Measurements from ENCODE around the gene FGF22. TPM values are rescaled to one million over a fixed set of nuclear protein-coding genes. Genes with fewer than 3 reads are reported as not detected.

FGF22 gene
- not detected in 2 replicates for total RNA-seq

DNA sequence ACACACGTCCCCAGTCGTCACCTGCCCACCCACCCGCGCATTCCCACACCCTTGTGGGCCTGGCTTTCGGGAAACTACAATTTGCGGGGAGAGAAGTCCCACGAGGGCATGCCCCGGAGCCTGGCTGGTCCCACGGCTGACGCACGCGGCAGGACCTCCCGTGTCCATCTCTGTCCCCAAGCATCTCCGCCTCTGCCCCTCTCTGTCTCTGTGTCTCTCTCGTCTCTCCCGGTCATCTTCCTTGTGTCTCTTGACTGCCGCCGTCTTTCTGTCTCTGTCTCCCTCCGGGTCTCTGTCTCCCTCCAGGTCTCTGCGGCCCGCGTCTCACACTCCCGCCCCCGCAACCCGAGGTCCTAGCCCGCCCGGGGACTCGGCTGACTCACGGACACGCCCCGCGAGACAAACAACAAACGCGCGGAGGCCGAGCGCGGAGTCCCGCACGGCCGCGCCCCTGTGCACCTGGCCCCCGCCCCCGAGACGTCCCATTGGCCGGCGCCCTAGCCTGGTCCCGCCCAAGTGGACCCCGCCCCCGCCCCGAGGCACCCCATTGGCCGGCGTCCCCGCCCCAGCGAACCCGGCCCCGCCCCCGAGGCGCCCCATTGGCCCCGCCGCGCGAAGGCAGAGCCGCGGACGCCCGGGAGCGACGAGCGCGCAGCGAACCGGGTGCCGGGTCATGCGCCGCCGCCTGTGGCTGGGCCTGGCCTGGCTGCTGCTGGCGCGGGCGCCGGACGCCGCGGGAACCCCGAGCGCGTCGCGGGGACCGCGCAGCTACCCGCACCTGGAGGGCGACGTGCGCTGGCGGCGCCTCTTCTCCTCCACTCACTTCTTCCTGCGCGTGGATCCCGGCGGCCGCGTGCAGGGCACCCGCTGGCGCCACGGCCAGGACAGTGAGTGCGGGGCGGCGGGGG is at the start of gene FGF22:
FGF22 (plus strand) TSS at position 627 of the 908 bp plus-strand sequence; CDS start at position 674, 47 bp downstream.

DNA sequence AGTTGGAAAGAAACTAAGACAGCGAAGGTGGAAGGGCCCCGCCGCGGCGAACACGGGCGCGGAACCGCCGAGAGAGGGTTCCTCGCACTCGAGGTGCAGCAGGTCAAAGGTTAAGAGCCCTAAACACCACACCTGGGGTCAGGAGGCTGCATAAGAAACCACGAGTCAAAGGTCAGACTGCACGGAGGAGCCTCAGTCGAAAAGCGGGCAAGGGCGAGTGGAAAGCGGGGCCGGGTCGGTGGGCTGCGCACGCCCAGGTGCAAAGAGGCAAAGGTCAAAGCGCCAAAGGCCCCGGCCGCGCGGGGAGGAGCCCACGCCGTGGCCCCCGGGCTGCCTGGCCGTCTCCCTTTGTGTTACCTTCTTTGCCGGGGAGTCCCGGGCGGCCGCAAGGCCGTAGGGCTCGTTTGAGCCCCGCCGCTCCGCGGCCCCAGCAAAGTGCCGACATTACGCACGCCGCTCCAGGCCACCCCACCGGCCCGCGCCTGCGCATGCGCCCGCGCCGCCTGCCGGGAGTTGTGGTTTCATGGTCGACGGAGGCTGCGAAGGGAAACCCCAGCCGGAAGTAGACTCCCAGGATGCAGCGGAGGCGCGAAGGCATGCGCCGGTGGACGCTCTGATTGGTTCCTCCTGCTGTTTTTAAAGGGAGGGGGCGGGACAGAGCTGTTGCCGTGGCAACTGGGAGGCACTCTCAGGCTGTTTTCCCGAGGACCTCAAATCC is 6.5 kb upstream of the FGF22 start, which contains the start of gene POLRMT:
POLRMT (minus strand) TSS at position 470 of the 718 bp plus-strand sequence; CDS start at position 445, 25 bp downstream.

DNA sequence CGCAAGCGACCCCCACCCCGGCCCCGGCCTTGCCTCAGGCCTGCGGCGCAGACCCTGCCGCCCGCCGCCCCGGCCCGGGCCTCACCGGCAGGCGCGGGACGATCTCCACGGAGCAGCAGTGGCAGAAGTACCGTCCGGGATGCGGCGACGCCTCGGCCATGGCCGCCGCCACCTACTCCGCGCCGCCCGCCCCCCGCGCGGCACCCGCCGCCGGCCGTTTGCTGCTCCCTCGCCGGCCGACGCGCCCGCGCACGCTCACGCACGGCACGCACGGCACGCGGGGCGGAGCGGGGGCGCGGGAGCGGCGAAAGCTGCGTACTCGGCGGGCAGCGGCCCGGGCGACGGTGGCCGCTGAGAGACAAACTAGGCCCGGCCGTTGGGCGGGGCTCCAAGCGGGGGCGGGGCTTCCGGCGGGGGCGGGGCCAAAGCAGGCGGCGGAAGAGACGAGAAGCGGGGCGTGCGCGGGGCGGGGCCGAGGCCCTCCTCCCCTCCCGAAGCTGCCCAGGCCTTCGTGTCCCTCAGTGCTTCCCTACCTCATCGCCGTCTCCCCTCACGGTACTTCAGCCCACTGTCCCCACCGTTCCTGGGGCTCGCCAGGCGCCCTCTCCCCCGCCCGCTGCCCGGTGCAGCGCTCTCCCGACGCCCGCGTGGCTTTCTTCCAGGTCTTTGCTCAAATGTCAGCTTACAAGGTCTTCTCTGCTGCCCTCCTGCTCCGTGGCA is 23.4 kb downstream of the FGF22 start, which contains the start of gene RNF126:
RNF126 (minus strand) TSS at position 253 of the 720 bp plus-strand sequence; CDS start at position 160, 93 bp downstream.

DNA sequence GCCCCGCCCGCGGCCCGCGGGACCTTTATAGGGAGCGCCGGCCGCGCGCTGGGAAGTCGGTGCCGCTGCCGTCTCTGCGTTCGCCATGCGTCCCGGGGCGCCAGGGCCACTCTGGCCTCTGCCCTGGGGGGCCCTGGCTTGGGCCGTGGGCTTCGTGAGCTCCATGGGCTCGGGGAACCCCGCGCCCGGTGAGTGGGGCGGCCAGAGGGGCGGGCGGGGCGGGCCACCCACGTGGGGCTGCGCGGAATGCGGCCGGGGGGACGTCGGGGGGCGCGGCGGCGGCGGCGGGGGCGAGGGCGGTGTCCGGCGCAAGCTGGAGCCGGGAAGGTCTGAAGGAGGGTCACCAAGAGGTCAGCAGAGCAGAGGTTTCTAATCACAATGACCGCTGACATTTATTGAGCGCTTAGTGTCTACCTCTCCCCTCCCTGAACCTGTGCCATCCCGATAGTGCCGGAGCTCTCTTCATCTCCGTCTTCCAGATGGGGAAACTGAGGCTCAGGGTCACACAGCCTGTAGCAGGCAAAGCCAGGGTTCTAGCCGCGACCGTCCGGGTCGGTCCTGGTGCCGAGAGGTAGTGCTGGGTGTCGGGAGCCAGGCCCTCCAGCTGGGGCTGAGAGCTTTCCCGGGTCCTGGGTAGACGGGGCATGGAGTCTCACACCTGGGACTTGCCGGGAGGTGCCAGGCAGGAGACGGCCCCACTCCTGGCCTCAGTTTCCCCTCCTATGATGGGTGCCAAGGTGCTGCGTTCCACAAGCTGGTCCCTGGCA is 36.8 kb downstream of the FGF22 start, which contains the start of gene FSTL3:
FSTL3 (plus strand) TSS at position 54 of the 767 bp plus-strand sequence; CDS start at position 86, 32 bp downstream.

Other genes starting within 250 kb of the FGF22 start
- gene C2CD4C, start 230.7 kb upstream of the FGF22 start, total RNA-seq: 0.13 and 0.64 TPM in 2 replicates
- 0.91 and 9.1 TPM in 2 replicates for gene SHC2, start 178.8 kb upstream of the FGF22 start, total RNA-seq
- gene MADCAM1, start 143.4 kb upstream of the FGF22 start, total RNA-seq: not detected in 2 replicates
- 34.6 and 75.3 TPM in 2 replicates for gene TPGS1, start 132.4 kb upstream of the FGF22 start, total RNA-seq
- 79.0 and 83.1 TPM in 2 replicates for gene CDC34, start 108.1 kb upstream of the FGF22 start, total RNA-seq
- 1.1 TPM in 1 of 2 replicates, not detected in the other for gene GZMM, start 95.8 kb upstream of the FGF22 start, total RNA-seq
- gene BSG, start 67.3 kb upstream of the FGF22 start, total RNA-seq: 749 and 1,031 TPM in 2 replicates
- gene HCN2, start 50.0 kb upstream of the FGF22 start, total RNA-seq: 1.6 and 2.7 TPM in 2 replicates
- 35.1 and 36.3 TPM in 2 replicates for gene POLRMT, start 6.3 kb upstream of the FGF22 start, total RNA-seq
- 57.8 and 95.7 TPM in 2 replicates for gene RNF126, start 23.3 kb downstream of the FGF22 start, total RNA-seq
- 118 and 238 TPM in 2 replicates for gene FSTL3, start 36.5 kb downstream of the FGF22 start, total RNA-seq
- gene PRSS57, start 55.6 kb downstream of the FGF22 start, total RNA-seq: 1.9 TPM in 1 of 2 replicates, not detected in the other
- gene PALM, start 69.1 kb downstream of the FGF22 start, total RNA-seq: 15.9 and 83.0 TPM in 2 replicates
- gene MISP, start 111.2 kb downstream of the FGF22 start, total RNA-seq: 3.2 TPM in 2 replicates
- 297 and 323 TPM in 2 replicates for gene PTBP1, start 157.6 kb downstream of the FGF22 start, total RNA-seq
- 1.7 and 102 TPM in 2 replicates for gene PLPPR3, start 182.1 kb downstream of the FGF22 start, total RNA-seq
- gene AZU1, start 188.0 kb downstream of the FGF22 start, total RNA-seq: 2.5 TPM in 1 of 2 replicates, not detected in the other
- gene PRTN3, start 201.1 kb downstream of the FGF22 start, total RNA-seq: 2.6 TPM in 1 of 2 replicates, not detected in the other
- 15.0 TPM in 1 of 2 replicates, not detected in the other for gene ELANE, start 212.4 kb downstream of the FGF22 start, total RNA-seq
- gene CFD, start 219.8 kb downstream of the FGF22 start, total RNA-seq: 0.91 and 262 TPM in 2 replicates